Left renal pelvis (tissue), 4 donors: ENCODE data around the gene SLC16A12. TPM values are rescaled to one million over a fixed set of nuclear protein-coding genes. Genes with fewer than 3 reads are reported as not detected.
"Not testable (repeated sequence)": the region's sequence is repeated elsewhere in the genome, so short reads cannot be mapped to it uniquely, and the experiment has no call there.

Experiments used
- DNase-seq, 4 donors: peaks; one replicate each; pipeline ENCODE4 v3.0.0-alpha.2; 2013; ENCODE audit warnings: low read depth in 4 of 4, low spot score in 3 of 4
- polyA plus RNA-seq, 4 donors: library from polyadenylated mRNA; unstranded; fragments of 120-200 nt; gene quantifications; one replicate each; pipeline ENCODE4 v1.2.1, GENCODE V29; 2013; ENCODE audit not compliant: insufficient read length in 4 of 4

Gene SLC16A12
- polyA plus RNA-seq, 4 donors = 1.8 to 33.1 (median 31.9) TPM

GRCh38 chr10:89475591-89475998 is 59.8 kb downstream of the SLC16A12 start:
- DNase-seq = no peak

DNA sequence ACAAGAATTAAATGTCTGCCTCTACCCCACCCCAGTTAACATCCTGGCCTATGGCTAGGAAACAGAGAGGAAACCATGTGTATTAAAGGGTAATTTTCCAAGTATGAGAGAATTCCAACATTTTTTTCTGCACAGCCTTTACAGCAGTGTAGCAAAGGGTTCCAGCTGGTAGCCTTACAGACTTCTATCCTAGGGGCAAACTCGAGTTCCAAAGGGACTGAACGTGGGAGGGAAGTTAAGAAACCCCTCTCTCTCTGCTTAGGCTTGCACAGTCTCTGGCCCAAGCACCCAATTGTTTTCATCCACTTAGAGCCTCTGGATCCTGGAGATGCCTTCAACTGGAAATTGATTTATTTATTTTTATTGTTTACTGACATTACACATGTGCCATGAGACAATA is 60.3 kb downstream of the SLC16A12 start:
- DNase-seq = no peak

DNA sequence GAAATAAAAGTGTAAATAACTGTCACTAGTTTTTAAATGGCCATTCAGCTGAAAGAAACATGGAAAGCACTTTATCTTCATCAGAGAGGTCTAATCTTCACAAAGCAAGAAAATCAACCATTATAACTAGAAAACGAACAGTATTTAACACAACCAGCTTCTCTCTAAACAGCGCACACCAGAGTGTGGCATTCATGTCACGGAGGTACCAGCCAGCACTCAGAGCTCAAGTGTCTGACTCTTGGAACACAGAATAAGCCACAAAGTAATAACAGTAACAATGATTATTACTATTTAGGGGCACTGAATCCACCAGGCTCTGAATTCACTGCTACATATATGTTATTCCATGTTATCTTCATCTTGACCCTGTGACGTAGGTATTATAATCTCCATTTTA is 60.9 kb downstream of the SLC16A12 start:
- DNase-seq = no peak

GRCh38 chr10:89471110-89471809 is 64.1 kb downstream of the SLC16A12 start:
- DNase-seq = no peak

DNA sequence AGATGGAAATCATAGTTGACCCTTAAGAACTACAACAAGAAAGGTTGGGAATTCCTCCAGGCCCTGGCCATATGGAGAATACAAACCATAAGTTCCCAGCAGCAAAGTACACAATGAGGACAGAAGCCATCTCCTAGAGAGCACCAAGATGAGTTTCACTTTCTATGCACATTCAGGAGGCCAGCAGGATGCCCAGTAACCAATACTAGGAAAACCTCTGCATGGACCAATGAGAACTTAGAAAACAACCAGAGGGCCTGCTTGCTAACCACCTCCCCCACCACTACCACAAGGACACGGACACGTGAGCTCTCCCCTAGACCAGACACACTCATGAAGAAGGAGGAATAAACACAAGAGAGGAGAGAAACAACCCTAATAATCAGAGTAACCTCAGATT is 64.8 kb downstream of the SLC16A12 start:
- no peak for DNase-seq

- no peak for DNase-seq
These were observed 65.9 kb downstream of the SLC16A12 start for GRCh38 chr10:89469517-89469916.

- DNase-seq = no peak
These were observed 67.0 kb downstream of the SLC16A12 start for GRCh38 chr10:89468191-89468965.

- DNase-seq = no peak
These were observed 68.8 kb downstream of the SLC16A12 start for GRCh38 chr10:89466599-89467035.

GRCh38 chr10:89465196-89465595 is 70.2 kb downstream of the SLC16A12 start:
- no peak for DNase-seq

DNA sequence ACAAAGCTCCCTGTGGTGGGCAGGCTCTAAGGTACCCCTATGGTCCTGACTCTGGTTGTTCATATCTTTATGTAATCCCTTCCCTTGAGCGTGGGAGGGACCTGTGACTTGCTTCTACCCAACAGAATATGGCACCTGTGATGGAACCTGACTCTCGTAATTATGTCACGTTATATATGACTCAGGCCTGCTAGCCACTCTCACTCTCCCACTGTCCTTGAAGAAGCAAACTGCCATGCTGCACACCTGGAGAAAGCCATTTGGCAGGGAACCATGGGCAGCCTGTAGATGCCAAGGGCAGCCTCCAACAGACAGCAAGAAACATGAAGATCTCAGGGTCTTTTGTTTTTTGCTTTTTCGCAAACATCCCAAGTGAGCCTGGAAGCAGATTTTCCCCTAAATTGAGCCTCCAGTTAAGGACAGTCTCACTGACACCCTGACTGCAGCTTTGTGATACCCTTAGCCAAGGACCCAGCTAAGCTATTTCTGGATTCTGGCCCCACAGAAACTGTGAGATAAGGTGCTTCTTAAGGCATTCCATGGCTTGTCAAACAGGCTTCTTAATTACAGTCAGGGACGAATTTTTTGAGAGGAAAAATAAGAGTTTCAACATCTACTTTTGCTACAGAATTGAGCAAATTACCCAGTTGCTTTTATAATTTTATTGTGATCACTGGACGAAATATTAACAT is 71.4 kb downstream of the SLC16A12 start:
- DNase-seq = no peak

GRCh38 chr10:89458784-89459183 is 76.6 kb downstream of the SLC16A12 start:
- DNase-seq = no peak

DNA sequence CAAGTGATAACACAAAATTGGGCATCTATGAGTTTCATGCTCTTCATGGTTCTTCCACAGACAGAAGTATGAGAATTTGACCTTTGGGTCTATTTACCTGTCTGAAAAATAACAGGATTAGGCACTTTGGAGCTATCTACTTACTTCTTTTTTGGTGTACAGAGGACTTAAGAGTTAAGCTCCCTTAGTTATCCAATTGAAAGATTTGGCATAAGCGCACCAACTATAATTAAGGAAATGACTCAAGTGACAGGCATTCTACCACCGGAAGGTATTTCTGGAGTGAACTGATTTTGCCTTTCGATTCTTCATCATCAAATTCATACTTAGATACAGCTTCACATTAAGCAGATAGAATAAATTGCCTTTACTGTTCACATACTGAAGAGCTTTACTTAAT is 77.1 kb downstream of the SLC16A12 start:
- DNase-seq = no peak

DNA sequence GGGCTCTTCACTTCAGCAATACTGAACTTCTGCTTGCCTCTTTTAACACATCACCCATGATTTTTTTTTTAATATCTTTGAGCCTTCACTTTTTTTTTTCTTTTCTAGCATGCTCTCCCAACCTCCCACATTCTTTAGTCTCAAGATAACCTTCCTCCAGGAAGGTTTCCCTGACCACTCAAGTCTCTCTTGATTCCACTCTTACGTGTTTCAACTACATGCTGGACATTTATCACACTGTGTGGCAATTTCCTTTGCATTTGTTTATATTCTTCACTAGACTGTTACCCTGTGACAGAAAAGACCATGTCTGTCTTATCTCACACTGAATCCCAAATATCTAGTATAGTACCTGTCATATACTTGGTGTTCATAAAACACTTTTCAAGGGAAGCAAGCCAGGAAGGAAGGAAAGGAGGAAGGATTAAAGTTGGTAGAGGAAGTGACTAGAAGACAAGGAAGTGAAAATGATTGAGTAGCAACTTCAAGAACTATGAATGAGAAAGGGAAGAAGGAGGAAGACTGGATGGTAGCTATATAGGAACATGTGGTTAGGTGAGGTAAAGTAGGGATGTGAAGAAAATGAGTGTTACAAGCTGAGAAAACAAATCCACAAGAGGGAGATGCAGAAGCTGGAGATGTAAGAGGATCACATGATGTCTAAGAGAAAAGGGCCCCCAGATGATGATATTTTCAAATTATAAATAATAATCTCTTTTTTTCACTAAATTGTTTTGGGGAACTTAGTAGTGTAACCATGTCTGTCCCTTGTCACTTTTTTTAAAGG is 80.6 kb downstream of the SLC16A12 start:
- DNase-seq = no peak

GRCh38 chr10:89452193-89452592 is 83.2 kb downstream of the SLC16A12 start:
- DNase-seq = no peak

GRCh38 chr10:89450901-89451300 is 84.5 kb downstream of the SLC16A12 start:
- DNase-seq = no peak

DNA sequence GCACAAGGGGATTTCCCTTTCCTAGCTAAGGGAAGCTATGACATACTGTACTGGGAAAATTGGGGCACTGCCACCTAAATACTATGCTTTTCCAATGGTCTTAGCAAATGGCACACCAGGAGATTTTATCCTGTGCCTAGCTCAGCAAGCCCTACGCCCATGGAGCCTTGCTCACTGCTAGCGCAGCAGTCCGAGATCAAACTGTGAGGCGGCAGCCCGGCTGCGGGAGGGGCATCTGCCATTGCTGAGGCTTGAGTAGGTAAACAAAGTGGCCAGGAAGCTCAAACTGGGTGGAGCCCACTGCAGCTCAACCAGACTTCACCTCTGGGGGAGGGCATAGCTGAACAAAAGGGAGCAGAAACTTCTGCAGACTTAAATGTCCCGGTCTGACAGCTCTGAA is 90.6 kb downstream of the SLC16A12 start:
- DNase-seq = not testable (repeated sequence)

DNA sequence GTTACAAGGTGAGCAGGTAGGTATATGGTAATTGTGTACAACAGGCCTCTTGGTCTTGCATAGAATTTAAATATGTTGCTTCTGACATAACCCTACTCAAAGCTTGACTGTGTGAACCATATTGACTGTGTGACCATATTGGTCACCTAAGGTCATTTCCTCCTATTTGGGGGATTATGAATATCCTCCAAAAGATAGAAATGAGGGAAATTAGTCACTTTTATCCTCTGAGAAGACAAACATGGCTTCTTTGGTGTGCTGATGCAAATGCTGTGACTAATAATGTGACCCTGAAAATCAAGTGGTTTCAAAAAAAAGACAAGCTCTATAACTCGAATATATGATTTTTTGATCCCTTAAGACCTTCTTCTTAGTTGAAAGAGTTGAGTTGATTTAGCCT is 93.1 kb downstream of the SLC16A12 start:
- no peak for DNase-seq

- DNase-seq = no peak
These were observed 95.0 kb downstream of the SLC16A12 start for GRCh38 chr10:89440226-89441009.

DNA sequence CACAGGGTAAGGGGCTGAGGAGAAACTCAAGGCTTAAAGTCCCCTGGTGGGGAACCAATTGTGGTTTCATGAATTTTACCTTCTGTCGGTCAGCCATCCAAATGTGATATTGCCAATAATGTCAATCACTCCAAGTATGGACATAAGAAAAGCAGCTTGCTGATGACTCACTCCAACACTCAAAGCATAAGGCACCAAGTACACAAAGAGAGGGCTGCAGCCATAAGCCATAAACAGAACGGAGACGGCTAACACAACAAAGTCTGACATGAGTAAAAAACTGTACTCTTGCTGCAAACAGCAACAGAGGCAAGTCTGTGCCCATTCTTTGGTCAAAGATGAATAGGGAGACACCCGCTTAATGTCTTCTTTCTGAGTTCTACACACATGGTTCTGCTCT is 96.9 kb downstream of the SLC16A12 start:
- no peak for DNase-seq

GRCh38 chr10:89431977-89432376 is 103.4 kb downstream of the SLC16A12 start:
- DNase-seq = no peak
